ENCODE results near the gene TNNI2.

- TF ChIP-seq EZH2phosphoT487 (IDR thresholded peaks at IDR 0.05; ENCODE audit: borderline replicate concordance, low read depth, low read length) (no peak), CTCF (conservative IDR thresholded peaks at IDR 0.05; ENCODE audit: low read length) (no peak)
These were observed 46.3 kb upstream of the TNNI2 start for GRCh38 chr11:1792461-1792860.

All from OCI-LY7 (cell line).